ENCODE measurements around the gene ACP3.

DNA sequence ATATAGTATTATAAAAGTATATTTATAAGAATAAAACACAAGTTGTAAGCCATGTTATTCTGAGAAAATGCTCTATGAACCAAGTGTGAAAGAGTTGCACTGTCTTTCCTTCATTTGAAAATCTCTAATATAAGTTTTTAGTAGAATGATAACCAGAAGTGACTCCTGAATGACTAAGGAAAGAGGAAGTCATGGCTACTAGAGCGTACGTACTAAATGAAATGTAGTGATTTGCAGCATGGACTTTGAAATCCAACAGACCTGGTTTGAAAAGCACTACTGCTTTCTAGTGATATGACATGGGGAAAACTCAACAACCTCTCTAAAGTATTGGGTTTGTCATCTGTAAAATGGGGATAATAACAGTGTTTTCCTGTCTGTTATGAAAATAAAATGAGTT lies 89.8 kb downstream of the ACP3 start:
- TF ChIP-seq, protein P1, sequence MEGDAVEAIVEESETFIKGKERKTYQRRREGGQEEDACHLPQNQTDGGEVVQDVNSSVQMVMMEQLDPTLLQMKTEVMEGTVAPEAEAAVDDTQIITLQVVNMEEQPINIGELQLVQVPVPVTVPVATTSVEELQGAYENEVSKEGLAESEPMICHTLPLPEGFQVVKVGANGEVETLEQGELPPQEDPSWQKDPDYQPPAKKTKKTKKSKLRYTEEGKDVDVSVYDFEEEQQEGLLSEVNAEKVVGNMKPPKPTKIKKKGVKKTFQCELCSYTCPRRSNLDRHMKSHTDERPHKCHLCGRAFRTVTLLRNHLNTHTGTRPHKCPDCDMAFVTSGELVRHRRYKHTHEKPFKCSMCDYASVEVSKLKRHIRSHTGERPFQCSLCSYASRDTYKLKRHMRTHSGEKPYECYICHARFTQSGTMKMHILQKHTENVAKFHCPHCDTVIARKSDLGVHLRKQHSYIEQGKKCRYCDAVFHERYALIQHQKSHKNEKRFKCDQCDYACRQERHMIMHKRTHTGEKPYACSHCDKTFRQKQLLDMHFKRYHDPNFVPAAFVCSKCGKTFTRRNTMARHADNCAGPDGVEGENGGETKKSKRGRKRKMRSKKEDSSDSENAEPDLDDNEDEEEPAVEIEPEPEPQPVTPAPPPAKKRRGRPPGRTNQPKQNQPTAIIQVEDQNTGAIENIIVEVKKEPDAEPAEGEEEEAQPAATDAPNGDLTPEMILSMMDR (conservative IDR thresholded peaks at IDR 0.05) = no peak
- TF ChIP-seq ZFX (IDR thresholded peaks at IDR 0.05) = no peak
